Measurements from ENCODE around the gene VPS37B. TPM values are rescaled to one million over a fixed set of nuclear protein-coding genes. Genes with fewer than 3 reads are reported as not detected.
A peak's percentile ranks its signal among the peaks of the same experiment; 100 is the strongest.

Gene VPS37B
- total and polyA plus RNA-seq, 8 donors = 13.4 to 105 (median 47.8) TPM

DNA sequence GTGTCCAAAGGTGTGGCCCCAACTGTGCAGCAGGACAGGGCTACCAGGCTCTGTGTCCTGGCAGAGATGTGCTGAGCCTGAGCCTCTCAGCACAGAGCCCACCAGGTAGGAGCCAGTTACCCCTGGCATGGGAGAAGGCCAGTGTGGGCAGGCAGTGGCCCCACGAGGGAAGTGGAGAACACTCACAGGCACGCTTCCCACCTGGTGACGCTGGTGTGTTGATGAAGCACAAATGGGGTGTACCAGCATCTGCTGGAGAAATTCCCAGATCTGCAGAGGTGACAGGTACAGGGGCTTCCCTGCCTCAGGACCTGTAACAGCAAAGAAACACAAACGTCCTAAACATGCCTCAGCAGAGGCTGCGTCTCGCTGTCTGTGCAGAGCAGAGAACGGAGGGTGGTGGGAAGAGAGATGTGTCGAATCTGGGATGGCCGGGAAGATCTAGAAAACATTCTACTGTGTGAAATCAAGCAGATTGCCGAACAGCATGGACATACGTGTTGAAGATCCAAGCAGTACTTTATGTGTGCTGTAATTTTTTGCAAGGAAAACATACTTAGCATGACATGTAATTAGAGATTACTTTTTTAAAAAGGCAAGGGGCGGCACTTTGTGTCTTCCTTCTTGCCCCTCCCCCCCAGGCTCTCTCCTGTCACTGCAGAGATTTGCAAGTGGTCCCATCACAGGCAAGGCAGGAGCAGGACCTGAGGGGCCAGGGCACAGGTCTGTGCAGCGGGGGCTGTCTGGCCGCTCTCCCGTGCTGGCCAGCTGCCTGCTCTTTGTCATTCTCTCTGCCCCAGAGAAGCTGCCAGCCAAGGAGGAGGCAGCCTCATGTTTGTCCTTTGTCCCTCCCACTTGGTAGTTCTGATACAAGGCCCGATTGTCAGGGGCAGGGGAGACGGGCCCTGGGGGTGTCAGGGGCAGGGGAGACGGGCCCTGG, 43.3 kb downstream of the VPS37B start:
- no peak overlapping the region for H3K4me3 ChIP-seq
- DNase-seq = no peak
- H3K27me3 ChIP-seq = no peaks in the 10 kb centered on the region
- TF ChIP-seq POLR2A (IDR thresholded peaks at IDR 0.05) (no peak), CTCF (IDR thresholded peaks at IDR 0.05) (no peak), POLR2AphosphoS5 (IDR thresholded peaks at IDR 0.05) (no peak), EP300 (IDR thresholded peaks at IDR 0.05) (no peak)
- H3K4me1 ChIP-seq = peaks cover 16 to 32% (median 22%) of the 10 kb centered on the region in 4 donors
- H3K27ac ChIP-seq = peak overlapping the region; percentile 28 to 69 (median 47)
- intact Hi-C loops (cut with DNase I; ENCODE audit: low total_unique reads) = loop anchor here (10.0 kb wide), 1 partner anchor 58 kb away; no protein-coding TSS in a partner anchor
- H3K9me3 ChIP-seq = no peaks in the 10 kb centered on the region
- 36 to 58% (median 47%) methylated on average over 14 to 18 of the region's 18 CpGs for WGBS, 5 donors
- H3K36me3 ChIP-seq = peaks cover 30 to 83% (median 77%) of the 10 kb centered on the region in 4 donors

GRCh38 chr12:122851820-122852219, 44.1 kb downstream of the VPS37B start:
- no peak for DNase-seq

DNA sequence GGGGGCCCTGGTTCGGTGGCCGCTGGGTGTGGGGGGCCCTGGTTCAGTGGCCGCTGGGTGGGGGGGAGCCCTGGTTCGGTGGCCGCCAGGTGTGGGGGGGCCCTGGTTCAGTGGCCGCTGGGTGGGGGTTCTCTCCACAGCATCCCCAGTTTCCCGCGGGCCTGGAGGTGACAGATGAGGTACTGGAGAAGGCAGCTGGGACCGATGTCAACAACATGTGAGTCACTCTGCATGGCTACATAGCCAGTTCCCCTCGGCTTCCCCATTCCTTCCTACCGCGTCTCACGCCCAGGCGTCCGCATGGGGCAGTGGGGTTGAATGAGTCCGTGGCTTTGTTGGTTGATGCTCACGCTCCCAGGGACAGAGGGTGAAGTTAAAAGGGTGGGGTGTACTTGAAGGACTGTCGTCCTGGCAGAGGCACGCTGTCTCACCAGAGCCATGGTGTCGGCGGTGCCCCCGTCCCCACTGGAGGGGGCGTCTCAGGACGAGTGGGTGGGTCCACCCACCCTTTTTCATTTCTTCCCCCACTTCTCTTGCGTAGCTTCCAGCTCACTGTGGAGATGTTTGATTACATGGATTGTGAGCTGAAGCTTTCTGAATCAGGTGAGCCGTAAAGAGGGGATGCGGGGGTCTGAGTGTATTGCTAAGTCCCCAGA, 45.1 kb downstream of the VPS37B start:
- peak overlapping the region in 4 of 5 donors; percentile 41 to 69 (median 58) for H3K27ac ChIP-seq
- H3K27me3 ChIP-seq = no peaks in the 10 kb centered on the region
- H3K4me3 ChIP-seq = no peak overlapping the region
- DNase-seq = no peak
- H3K36me3 ChIP-seq = peaks cover 16 to 67% (median 60%) of the 10 kb centered on the region in 4 donors
- intact Hi-C loops (cut with DNase I; ENCODE audit: low total_unique reads) = loop anchor here (10.0 kb wide), 1 partner anchor 56 kb away; no protein-coding TSS in a partner anchor
- no peak for TF ChIP-seq EP300 (IDR thresholded peaks at IDR 0.05)
- TF ChIP-seq POLR2AphosphoS5 (IDR thresholded peaks at IDR 0.05) = no peak
- no peak for TF ChIP-seq CTCF (IDR thresholded peaks at IDR 0.05)
- TF ChIP-seq POLR2A (IDR thresholded peaks at IDR 0.05) = no peak
- 80 to 89% (median 87%) methylated on average over 18 to 27 of the region's 27 CpGs for WGBS, 5 donors
- peaks cover 19 to 34% (median 31%) of the 10 kb centered on the region in 4 donors for H3K4me1 ChIP-seq
- H3K9me3 ChIP-seq = no peaks in the 10 kb centered on the region

More at GRCh38 chr12:122851820-122852219, 44.1 kb downstream of the VPS37B start:
- no peak overlapping the region for H3K4me3 ChIP-seq
- WGBS, 5 donors = 54 to 76% (median 61%) methylated on average over 5 of the region's 5 CpGs
- no peaks in the 10 kb centered on the region for H3K9me3 ChIP-seq
- H3K36me3 ChIP-seq = peaks cover 26 to 75% (median 69%) of the 10 kb centered on the region in 4 donors
- no peaks in the 10 kb centered on the region for H3K27me3 ChIP-seq
- H3K4me1 ChIP-seq = peaks cover 16 to 29% (median 22%) of the 10 kb centered on the region in 4 donors
- TF ChIP-seq POLR2A (IDR thresholded peaks at IDR 0.05) (no peak), EP300 (IDR thresholded peaks at IDR 0.05) (no peak), CTCF (IDR thresholded peaks at IDR 0.05) (no peak), POLR2AphosphoS5 (IDR thresholded peaks at IDR 0.05) (peak in 1 of 3 donors; percentile 14)
- intact Hi-C loops (cut with DNase I; ENCODE audit: low total_unique reads) = loop anchor here (10.0 kb wide), 1 partner anchor 57 kb away; no protein-coding TSS in a partner anchor
- H3K27ac ChIP-seq = peak overlapping the region; percentile 34 to 69 (median 47)

GRCh38 chr12:122850048-122850445, 45.9 kb downstream of the VPS37B start:
- Histone ChIP-seq H3K9me3 (no peaks in the 10 kb centered on the region), H3K36me3 (peaks cover 8 to 64% (median 52%) of the 10 kb centered on the region in 4 donors), H3K27ac (no peak overlapping the region), H3K4me3 (no peak overlapping the region), H3K27me3 (no peaks in the 10 kb centered on the region), H3K4me1 (peaks cover 24 to 40% (median 39%) of the 10 kb centered on the region in 4 donors)
- DNase-seq = no peak
- 91 to 100% (median 96%) methylated on average over 6 to 14 of the region's 14 CpGs for WGBS, 5 donors
- intact Hi-C loops (cut with DNase I; ENCODE audit: low total_unique reads) = loop anchor here (10.0 kb wide), 1 partner anchor 55 kb away; no protein-coding TSS in a partner anchor
- TF ChIP-seq POLR2A (IDR thresholded peaks at IDR 0.05) (no peak), CTCF (IDR thresholded peaks at IDR 0.05) (no peak), EP300 (IDR thresholded peaks at IDR 0.05) (no peak), POLR2AphosphoS5 (IDR thresholded peaks at IDR 0.05) (no peak)

Data from stomach (tissue), 9 donors.